AG04450 (cell line): ENCODE data around the gene VWF. TPM values are rescaled to one million over a fixed set of nuclear protein-coding genes. Genes with fewer than 3 reads are reported as not detected.

Experiments
- CTCF ChIA-PET: fragments of 300-600, 350-600 bp; formaldehyde crosslinking; extraction: SDS; loops from one replicate; lab custom pipeline; 2022; ENCODE audit warnings: antibody characterized with exemption, inconsistent platforms; lab: Charles Lee
- POLR2A ChIA-PET: fragments of 350-600 bp; formaldehyde crosslinking; extraction: SDS; loops from one replicate; lab custom pipeline; 2021; ENCODE audit warnings: antibody characterized with exemption, inconsistent platforms; lab: Yijun Ruan, JAX
- DNase-seq: peaks from one replicate; pipeline ENCODE4 v3.0.0-alpha.2; 2011; ENCODE audit warnings: low read depth, low spot score
- H3K27ac ChIP-seq: one replicate; pipeline ENCODE4 v1.5.1; 2012; ENCODE audit warnings: low read depth, low read length, control low read depth
- H3K27me3 ChIP-seq: one replicate; pipeline ENCODE4 v1.6.0; 2012; ENCODE audit warnings: low read length; ENCODE audit not compliant: control insufficient read depth, insufficient read depth
- H3K4me3 ChIP-seq: 2 replicates; pipeline ENCODE4 v1.5.1; 2011; ENCODE audit warnings: mild to moderate bottlenecking, low read depth, low read length, control low read depth
- H3K9me3 ChIP-seq: 2 replicates; pipeline ENCODE4 v1.5.1; 2012; ENCODE audit warnings: low read length; ENCODE audit not compliant: control insufficient read depth, insufficient read depth
- CTCF ChIP-seq: IDR thresholded peaks from 2 replicates; pipeline ENCODE4 v1.5.1; 2011; ENCODE audit warnings: low read depth, low read length, control low read depth, inconsistent platforms
- polyA plus RNA-seq: library from polyadenylated mRNA; depleted of rRNA; stranded (reverse); fragments of >200 nt; gene quantifications from 2 replicates; pipeline ENCODE4 v1.2.3, GENCODE V29; 2011

The VWF gene
- polyA plus RNA-seq, 1 experiment: 0.35 TPM

GRCh38 chr12:6091786-6092566 lies 32.5 kb downstream of the VWF start:
- Histone ChIP-seq H3K9me3 (no peaks in the 10 kb centered on the region), H3K27me3 (no peaks in the 10 kb centered on the region), H3K4me3 (no peak overlapping the region), H3K27ac (no peak overlapping the region)
- POLR2A ChIA-PET: interaction anchor here (0.7 kb wide), 1 partner anchor 11 kb away, joined by 5 read pairs; no protein-coding TSS in a partner anchor
- no peak for TF ChIP-seq CTCF
- CTCF ChIA-PET: interaction anchor here (0.7 to 1.4 kb wide), 2 partner anchors 104 to 556 kb away, joined by 3 to 4 read pairs; no protein-coding TSS in a partner anchor
- no peak for DNase-seq

- H3K27me3 ChIP-seq: no peaks in the 10 kb centered on the region
- H3K4me3 ChIP-seq: no peak overlapping the region
- peak overlapping the region; percentile 66 for H3K27ac ChIP-seq
- no peak for TF ChIP-seq CTCF
- no peaks in the 10 kb centered on the region for H3K9me3 ChIP-seq
- CTCF ChIA-PET: interaction anchor here (0.7 to 1.4 kb wide), 2 partner anchors 99 to 105 kb away, joined by 3 to 5 read pairs; no protein-coding TSS in a partner anchor
- POLR2A ChIA-PET: interaction anchor here (1.2 kb wide), 1 partner anchor 19 kb away, joined by 4 read pairs; no protein-coding TSS in a partner anchor
- DNase-seq: peak; percentile 85
Measured at GRCh38 chr12:6090803-6091202, 33.7 kb downstream of the VWF start.

- CTCF ChIA-PET: no interaction called here
- no peak for DNase-seq
- Histone ChIP-seq H3K4me3 (no peak overlapping the region), H3K27me3 (no peaks in the 10 kb centered on the region), H3K27ac (no peak overlapping the region), H3K9me3 (no peaks in the 10 kb centered on the region)
- POLR2A ChIA-PET: no interaction called here
- no peak for TF ChIP-seq CTCF
Measured at GRCh38 chr12:6088921-6089747, 35.3 kb downstream of the VWF start.

GRCh38 chr12:6086316-6086715 lies 38.2 kb downstream of the VWF start:
- POLR2A ChIA-PET: no interaction called here
- no peak overlapping the region for H3K27ac ChIP-seq
- no peaks in the 10 kb centered on the region for H3K27me3 ChIP-seq
- H3K9me3 ChIP-seq: no peaks in the 10 kb centered on the region
- no peak overlapping the region for H3K4me3 ChIP-seq
- DNase-seq: no peak
- CTCF ChIA-PET: no interaction called here
- TF ChIP-seq CTCF: no peak

GRCh38 chr12:6085841-6086240 lies 38.6 kb downstream of the VWF start:
- TF ChIP-seq CTCF: no peak
- Histone ChIP-seq H3K27me3 (no peaks in the 10 kb centered on the region), H3K4me3 (no peak overlapping the region), H3K27ac (no peak overlapping the region), H3K9me3 (no peaks in the 10 kb centered on the region)
- ChIA-PET POLR2A (no interaction called here), CTCF (no interaction called here)
- DNase-seq: no peak
